ENCODE measurements around the gene UBE4B.

DNA sequence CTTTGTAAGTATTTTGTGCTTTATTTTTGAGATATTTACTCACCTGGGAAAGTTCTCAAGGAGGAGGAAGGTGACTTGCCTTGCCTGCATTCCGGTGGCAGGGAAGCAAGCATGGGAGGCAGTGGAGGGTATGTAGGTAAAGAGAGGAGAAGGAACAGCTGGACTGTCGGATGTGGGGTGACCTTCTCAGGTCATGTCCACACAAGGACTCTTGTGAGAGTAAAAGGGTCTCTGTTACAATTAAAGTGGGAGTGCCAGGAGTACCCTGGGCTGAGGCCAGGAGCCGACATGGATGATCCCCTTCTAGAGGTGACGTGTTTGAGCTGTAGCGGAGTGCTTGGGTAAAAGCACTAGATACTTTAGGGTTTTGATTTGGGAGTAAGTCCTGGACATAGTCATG, 25.0 kb downstream of the UBE4B start:
- TF ChIP-seq PATZ1 (CRISPR knock-in tag; IDR thresholded peaks at IDR 0.05) (no peak), ESRRA (CRISPR knock-in tag; IDR thresholded peaks at IDR 0.05; ENCODE audit: low read depth) (no peak), CEBPB (IDR thresholded peaks at IDR 0.05; ENCODE audit: borderline replicate concordance, low read depth, low read length) (no peak), ZBTB1 (CRISPR knock-in tag; IDR thresholded peaks at IDR 0.05; ENCODE audit: borderline replicate concordance) (no peak), ZZZ3 (CRISPR knock-in tag; IDR thresholded peaks at IDR 0.05; ENCODE audit: borderline replicate concordance) (no peak), ZNF280B (CRISPR knock-in tag; IDR thresholded peaks at IDR 0.05; ENCODE audit: borderline replicate concordance) (no peak), GLI4 (CRISPR knock-in tag; IDR thresholded peaks at IDR 0.05; ENCODE audit: borderline replicate concordance) (no peak), THYN1 (CRISPR knock-in tag; IDR thresholded peaks at IDR 0.05; ENCODE audit: borderline replicate concordance, low read depth) (no peak), SOX6 (IDR thresholded peaks at IDR 0.05) (no peak), SOX6 (CRISPR knock-in tag; IDR thresholded peaks at IDR 0.05) (no peak), MIER3 (CRISPR knock-in tag; IDR thresholded peaks at IDR 0.05; ENCODE audit: borderline replicate concordance) (no peak), ATF6 (CRISPR knock-in tag; conservative IDR thresholded peaks at IDR 0.05) (no peak), ZNF18 (CRISPR knock-in tag; IDR thresholded peaks at IDR 0.05; ENCODE audit: insufficient replicate concordance) (no peak), NR2C2 (CRISPR knock-in tag; IDR thresholded peaks at IDR 0.05; ENCODE audit: borderline replicate concordance) (no peak)
- TF ChIP-seq, protein P1, sequence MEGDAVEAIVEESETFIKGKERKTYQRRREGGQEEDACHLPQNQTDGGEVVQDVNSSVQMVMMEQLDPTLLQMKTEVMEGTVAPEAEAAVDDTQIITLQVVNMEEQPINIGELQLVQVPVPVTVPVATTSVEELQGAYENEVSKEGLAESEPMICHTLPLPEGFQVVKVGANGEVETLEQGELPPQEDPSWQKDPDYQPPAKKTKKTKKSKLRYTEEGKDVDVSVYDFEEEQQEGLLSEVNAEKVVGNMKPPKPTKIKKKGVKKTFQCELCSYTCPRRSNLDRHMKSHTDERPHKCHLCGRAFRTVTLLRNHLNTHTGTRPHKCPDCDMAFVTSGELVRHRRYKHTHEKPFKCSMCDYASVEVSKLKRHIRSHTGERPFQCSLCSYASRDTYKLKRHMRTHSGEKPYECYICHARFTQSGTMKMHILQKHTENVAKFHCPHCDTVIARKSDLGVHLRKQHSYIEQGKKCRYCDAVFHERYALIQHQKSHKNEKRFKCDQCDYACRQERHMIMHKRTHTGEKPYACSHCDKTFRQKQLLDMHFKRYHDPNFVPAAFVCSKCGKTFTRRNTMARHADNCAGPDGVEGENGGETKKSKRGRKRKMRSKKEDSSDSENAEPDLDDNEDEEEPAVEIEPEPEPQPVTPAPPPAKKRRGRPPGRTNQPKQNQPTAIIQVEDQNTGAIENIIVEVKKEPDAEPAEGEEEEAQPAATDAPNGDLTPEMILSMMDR (CRISPR knock-in tag; IDR thresholded peaks at IDR 0.05), result no peak

All from HepG2 (cell line).